ENCODE measurements around the gene KIF16B. TPM values are rescaled to one million over a fixed set of nuclear protein-coding genes. Genes with fewer than 3 reads are reported as not detected.
A peak's percentile ranks its signal among the peaks of the same experiment; 100 is the strongest.

Gene KIF16B
- total RNA-seq, 1 donor from 2014 or later, result 14.2 TPM

DNA sequence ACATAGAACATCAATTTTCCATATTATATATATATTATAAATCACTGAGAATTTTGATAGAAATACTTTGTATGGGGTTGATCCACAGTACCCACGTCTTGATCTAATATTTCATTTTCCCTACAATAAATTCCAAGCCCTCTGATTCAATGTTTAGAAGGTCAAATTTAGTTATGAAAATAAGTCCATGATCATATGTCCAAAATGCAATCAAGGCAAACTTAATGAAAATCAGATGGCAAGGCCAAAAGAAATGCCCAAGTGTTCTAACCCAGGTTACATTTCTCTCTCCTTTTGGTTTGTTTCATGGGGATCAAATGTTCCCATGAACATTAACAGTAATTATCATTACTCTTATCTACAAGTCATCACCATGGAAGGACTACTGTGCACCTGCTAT is 203.8 kb downstream of the KIF16B start:
- TF ChIP-seq, protein P1, sequence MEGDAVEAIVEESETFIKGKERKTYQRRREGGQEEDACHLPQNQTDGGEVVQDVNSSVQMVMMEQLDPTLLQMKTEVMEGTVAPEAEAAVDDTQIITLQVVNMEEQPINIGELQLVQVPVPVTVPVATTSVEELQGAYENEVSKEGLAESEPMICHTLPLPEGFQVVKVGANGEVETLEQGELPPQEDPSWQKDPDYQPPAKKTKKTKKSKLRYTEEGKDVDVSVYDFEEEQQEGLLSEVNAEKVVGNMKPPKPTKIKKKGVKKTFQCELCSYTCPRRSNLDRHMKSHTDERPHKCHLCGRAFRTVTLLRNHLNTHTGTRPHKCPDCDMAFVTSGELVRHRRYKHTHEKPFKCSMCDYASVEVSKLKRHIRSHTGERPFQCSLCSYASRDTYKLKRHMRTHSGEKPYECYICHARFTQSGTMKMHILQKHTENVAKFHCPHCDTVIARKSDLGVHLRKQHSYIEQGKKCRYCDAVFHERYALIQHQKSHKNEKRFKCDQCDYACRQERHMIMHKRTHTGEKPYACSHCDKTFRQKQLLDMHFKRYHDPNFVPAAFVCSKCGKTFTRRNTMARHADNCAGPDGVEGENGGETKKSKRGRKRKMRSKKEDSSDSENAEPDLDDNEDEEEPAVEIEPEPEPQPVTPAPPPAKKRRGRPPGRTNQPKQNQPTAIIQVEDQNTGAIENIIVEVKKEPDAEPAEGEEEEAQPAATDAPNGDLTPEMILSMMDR (conservative IDR thresholded peaks at IDR 0.05; ENCODE audit: low read depth, low read length), result no peak
- H3K4me3 ChIP-seq (ENCODE audit: low read depth, low read length), result no peak overlapping the region
- DNase-seq (ENCODE audit: low read depth), result no peak

DNA sequence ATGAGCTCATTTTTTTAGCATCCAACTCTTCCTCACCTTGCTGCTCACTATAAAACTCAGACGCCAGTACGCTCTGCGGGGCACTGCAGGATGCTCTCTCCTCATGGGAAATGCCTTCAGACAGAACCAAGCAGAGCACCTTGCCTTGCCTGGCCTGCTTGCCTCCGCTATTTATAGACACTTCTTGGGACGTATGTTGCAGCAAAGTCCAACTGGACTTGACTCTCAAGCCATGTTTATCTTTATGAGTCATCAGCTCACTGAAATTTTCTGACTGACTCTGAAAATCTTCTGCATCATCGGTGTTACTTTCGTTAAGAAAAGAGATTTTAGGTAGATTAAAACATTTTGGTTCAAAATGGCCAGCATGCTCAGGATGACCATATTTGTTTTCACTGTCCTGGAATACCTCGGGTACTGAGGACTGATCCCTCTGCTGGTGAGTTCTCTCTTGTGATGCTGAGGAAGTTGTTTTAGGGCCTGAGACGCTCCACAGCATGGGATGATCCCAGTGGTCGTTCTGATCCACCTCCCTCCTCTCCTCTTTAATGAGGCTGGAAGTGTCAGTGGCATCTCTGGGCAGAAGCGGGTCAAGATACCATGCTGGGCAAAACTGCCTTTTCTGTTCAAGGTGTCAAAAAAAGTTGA is 204.5 kb downstream of the KIF16B start:
- DNase-seq (ENCODE audit: low read depth), result no peak

DNA sequence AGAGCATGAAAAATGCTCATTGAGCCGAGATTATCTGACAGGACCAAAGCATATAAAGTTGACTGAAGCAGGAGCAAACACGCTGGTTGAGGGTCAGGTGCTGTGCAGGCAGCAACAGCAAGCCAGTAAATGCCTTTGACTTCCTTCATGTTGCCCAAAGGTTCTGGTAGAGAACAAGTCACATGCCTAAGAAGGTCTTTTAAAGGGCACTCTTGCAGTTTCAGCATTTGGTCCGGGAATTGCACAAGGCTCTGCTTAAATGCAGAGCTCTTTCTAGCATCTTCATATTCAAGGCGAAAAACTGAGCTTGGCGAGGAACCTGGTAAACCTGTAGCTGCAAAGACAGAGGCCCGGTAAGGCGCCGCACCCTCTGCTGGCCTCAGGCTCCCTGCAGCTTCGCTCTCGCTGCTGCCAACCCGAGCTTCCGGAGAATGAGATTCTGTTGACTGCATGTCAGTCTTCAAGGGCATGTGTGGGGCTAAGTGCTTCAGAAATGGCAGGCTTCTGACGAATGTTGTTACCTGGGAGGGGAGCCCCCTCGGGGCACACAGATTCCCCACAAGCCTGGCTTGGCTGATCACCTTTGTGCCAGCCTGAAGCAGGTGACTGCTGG is 205.2 kb downstream of the KIF16B start:
- DNase-seq (ENCODE audit: low read depth), result no peak
- H3K4me3 ChIP-seq (ENCODE audit: low read depth, low read length), result no peak overlapping the region
- TF ChIP-seq, protein P1 (conservative IDR thresholded peaks at IDR 0.05; ENCODE audit: low read depth, low read length), result no peak

More for the DNA sequence above, 204.5 kb downstream of the KIF16B start:
- H3K4me3 ChIP-seq (ENCODE audit: low read depth, low read length), result no peak overlapping the region
- TF ChIP-seq, protein P1 (conservative IDR thresholded peaks at IDR 0.05; ENCODE audit: low read depth, low read length), result peak; percentile 11

DNA sequence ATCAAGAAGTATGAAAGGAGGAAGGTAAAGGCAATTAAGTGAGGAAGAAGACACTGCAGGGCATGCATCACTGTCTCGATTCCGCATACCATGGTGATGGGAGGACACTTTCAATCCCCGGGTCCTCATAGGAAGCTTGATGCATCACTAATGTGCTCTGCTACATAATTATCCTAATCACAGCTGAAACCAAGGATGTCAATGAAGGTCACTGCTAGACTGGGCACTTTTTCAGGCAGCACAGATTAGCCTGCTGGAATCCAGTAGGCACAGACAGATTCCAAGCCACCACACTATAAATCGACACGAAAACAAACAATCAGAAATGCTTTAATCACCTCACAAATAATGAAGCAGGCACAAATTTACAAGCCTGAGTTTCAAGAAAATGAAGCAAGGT is 206.7 kb downstream of the KIF16B start:
- no peak for DNase-seq (ENCODE audit: low read depth)
- no peak overlapping the region for H3K4me3 ChIP-seq (ENCODE audit: low read depth, low read length)
- TF ChIP-seq, protein P1 (conservative IDR thresholded peaks at IDR 0.05; ENCODE audit: low read depth, low read length), result no peak

DNA sequence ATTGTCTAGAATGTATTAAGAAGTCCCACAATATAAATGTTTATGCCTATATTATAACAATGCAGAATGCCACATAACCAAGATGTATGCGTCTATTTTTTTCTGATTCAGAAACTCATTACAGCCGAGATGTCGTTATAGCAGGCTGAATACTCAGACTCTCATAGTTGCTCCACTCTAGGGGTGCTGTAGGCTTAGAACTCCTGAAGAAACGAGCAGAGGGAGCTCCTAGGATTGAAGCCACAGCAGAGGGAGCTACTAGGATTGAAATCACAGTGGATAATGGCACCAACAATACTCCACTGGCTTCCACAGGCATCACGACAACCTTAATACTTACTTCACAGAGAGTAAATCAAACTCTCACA is 208.9 kb downstream of the KIF16B start:
- TF ChIP-seq, protein P1 (conservative IDR thresholded peaks at IDR 0.05; ENCODE audit: low read depth, low read length), result no peak
- DNase-seq (ENCODE audit: low read depth), result no peak

DNA sequence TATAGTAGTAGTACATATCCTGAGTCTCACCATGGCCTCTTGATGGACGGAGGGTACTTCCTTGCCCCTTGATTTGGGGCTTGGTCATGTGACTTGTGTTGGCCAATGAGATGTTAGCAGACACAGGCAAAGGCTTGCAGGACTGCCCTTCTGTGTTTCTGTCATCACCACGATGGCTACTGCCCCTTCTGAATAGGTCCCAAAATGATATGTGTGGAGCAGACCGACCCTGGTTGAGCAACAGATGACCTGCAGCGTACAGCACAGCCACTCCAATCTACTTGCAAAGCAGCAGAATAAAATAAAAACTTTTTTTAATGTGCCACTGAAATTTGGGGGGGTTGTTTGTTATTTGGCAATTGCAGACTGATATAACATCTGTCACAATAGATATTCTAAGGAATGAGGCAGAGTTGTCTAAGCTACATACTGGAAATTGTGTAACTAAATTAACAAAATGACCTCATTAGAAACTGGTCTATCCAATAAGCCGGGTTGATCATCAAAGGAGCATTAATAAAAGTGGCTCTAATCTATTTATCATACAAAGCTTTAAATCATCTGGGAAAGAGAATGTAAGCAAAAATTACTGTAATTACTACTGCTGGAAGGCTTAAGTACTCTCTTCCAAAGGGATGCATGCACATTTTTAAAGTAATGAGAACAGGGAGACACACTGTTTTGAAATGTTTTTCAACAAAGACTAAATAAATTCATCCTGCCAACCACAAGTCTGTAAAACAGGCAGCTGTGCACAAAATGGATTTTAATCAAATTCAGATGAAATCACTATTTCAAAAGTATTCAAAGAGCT is 209.5 kb downstream of the KIF16B start:
- DNase-seq (ENCODE audit: low read depth), result no peak
- no peak overlapping the region for H3K4me3 ChIP-seq (ENCODE audit: low read depth, low read length)
- TF ChIP-seq, protein P1 (conservative IDR thresholded peaks at IDR 0.05; ENCODE audit: low read depth, low read length), result no peak

More for the DNA sequence above, 208.9 kb downstream of the KIF16B start:
- H3K4me3 ChIP-seq (ENCODE audit: low read depth, low read length), result no peak overlapping the region

Measured in epithelial cell of proximal tubule (primary cell).